SK-N-SH (cell line): ENCODE results near the gene ATP2A3. TPM values are rescaled to one million over a fixed set of nuclear protein-coding genes. Genes with fewer than 3 reads are reported as not detected.

Source experiments
- CTCF ChIA-PET: fragments of 300-600, 350-600 bp; formaldehyde crosslinking; extraction: SDS; loops from one replicate; lab custom pipeline; 2021; lab: Yijun Ruan, JAX
- POLR2A ChIA-PET: fragments of 350-600 bp; sonication (Branson Sonifier 250); formaldehyde crosslinking; extraction: SDS; loops from one replicate; lab custom pipeline; 2020; ENCODE audit warnings: antibody characterized with exemption, inconsistent platforms; lab: Yijun Ruan, JAX
- DNase-seq: peaks from one replicate; pipeline ENCODE4 v3.0.0; 2012
- H2AFZ ChIP-seq: fragments of 200-600 bp; sonication (generic); 2 replicates; pipeline ENCODE4 v1.8.1; 2016; ENCODE audit warnings: antibody characterized with exemption, mild to moderate bottlenecking, low read depth
- H3F3A ChIP-seq: fragments of 200-600 bp; sonication (generic); replicated peaks from 2 replicates; pipeline ENCODE3; 2016; ENCODE audit warnings: antibody characterized with exemption, mild to moderate bottlenecking; ENCODE audit not compliant: insufficient read depth
- H3K27ac ChIP-seq, 2 experiments: fragments of 200-500 bp in 1 of 2; fragments of 200-600 bp in 1 of 2; sonication (Bioruptor generic) in 1 of 2; sonication (generic), shearing (Covaris generic) in 1 of 2; 2 replicates each; pipeline versions ENCODE4 v1.5.1 to v1.6.1; 2014 to 2016; ENCODE audit warnings: low read depth in 2 of 2, inconsistent platforms in 1 of 2, low read length in 1 of 2, mild to moderate bottlenecking in 1 of 2, mixed read lengths in 1 of 2
- H3K27me3 ChIP-seq: fragments of 200-600 bp; sonication (generic), shearing (Covaris generic); 2 replicates; pipeline ENCODE4 v1.6.1; 2016; ENCODE audit warnings: mixed run types; ENCODE audit not compliant: insufficient read depth
- H3K36me3 ChIP-seq, 2 experiments: fragments of 200-500 bp in 1 of 2; fragments of 200-600 bp in 1 of 2; sonication (Bioruptor generic) in 1 of 2; sonication (generic) in 1 of 2; replicated peaks in 1 of 2; 2 replicates each; pipeline versions ENCODE3 to v1.5.1; 2014 to 2016; ENCODE audit warnings: low read length in 1 of 2, mild to moderate bottlenecking in 1 of 2; ENCODE audit not compliant: insufficient read depth in 2 of 2, control insufficient read depth in 1 of 2
- H3K4me1 ChIP-seq, 2 experiments: fragments of 200-500 bp in 1 of 2; fragments of 200-600 bp in 1 of 2; sonication (Bioruptor generic) in 1 of 2; sonication (generic), shearing (Covaris generic) in 1 of 2; 2 replicates each; pipeline versions ENCODE4 v1.5.1 to v1.6.1; 2014 to 2016; ENCODE audit warnings: low read depth in 1 of 2, low read length in 1 of 2, mixed run types in 1 of 2; ENCODE audit not compliant: insufficient read depth in 2 of 2, control insufficient read depth in 1 of 2
- H3K4me2 ChIP-seq: fragments of 200-600 bp; sonication (generic), shearing (Covaris generic); 2 replicates; pipeline ENCODE4 v1.6.1; 2017; ENCODE audit warnings: mixed run types
- H3K4me3 ChIP-seq, 2 experiments: fragments of 200-500 bp in 1 of 2; fragments of 200-600 bp in 1 of 2; sonication (Bioruptor generic) in 1 of 2; sonication (generic), shearing (Covaris generic) in 1 of 2; 2 replicates each; pipeline versions ENCODE4 v1.5.1 to v1.8.1; 2014 to 2016; ENCODE audit warnings: low read depth in 2 of 2, inconsistent platforms in 1 of 2, low read length in 1 of 2, mild to moderate bottlenecking in 1 of 2, mixed read lengths in 1 of 2, moderate library complexity in 1 of 2
- H3K79me2 ChIP-seq: fragments of 200-600 bp; sonication (generic); 2 replicates; pipeline ENCODE4 v1.8.1; 2017; ENCODE audit warnings: mild to moderate bottlenecking; ENCODE audit not compliant: insufficient read depth
- H3K9ac ChIP-seq: fragments of 200-600 bp; sonication (generic); 2 replicates; pipeline ENCODE4 v1.6.1; 2017; ENCODE audit warnings: mixed run types
- H3K9me2 ChIP-seq: fragments of 200-600 bp; sonication (generic); 2 replicates; pipeline ENCODE4 v1.6.1; 2017; ENCODE audit warnings: mixed run types
- H3K9me3 ChIP-seq: fragments of 200-600 bp; sonication (generic); 2 replicates; pipeline ENCODE4 v1.6.1; 2017; ENCODE audit warnings: mixed run types, mild to moderate bottlenecking, moderate library complexity
- H4K20me1 ChIP-seq: fragments of 200-600 bp; sonication (generic); 2 replicates; pipeline ENCODE4 v1.6.1; 2017; ENCODE audit warnings: mild to moderate bottlenecking, mixed run types; ENCODE audit not compliant: insufficient read depth
- EP300 ChIP-seq, 2 experiments: IDR thresholded peaks; 2 replicates each; pipeline versions ENCODE4 v1.4.0 to v1.6.1; 2012; ENCODE audit warnings: borderline replicate concordance in 1 of 2, low read depth in 1 of 2, low read length in 1 of 2
- EZH2phosphoT487 ChIP-seq: fragments of 200-600 bp; sonication (generic); IDR thresholded peaks from 2 replicates; pipeline ENCODE4 v1.6.1; 2017; ENCODE audit warnings: low read depth, mixed run types, mild to moderate bottlenecking, antibody characterized with exemption, moderate library complexity, borderline replicate concordance
- FOXJ3 ChIP-seq: sonication (generic); formaldehyde crosslinking; IDR thresholded peaks from 2 replicates; pipeline ENCODE4 v1.5.1; 2020; ENCODE audit warnings: mild to moderate bottlenecking, missing genetic modification reagents
- FOXM1 ChIP-seq: IDR thresholded peaks from 2 replicates; pipeline ENCODE4 v1.4.0; 2012; ENCODE audit warnings: low read depth, mild to moderate bottlenecking
- GABPA ChIP-seq: IDR thresholded peaks from 2 replicates; pipeline ENCODE4 v1.4.0; 2012; ENCODE audit warnings: low read depth, mild to moderate bottlenecking
- GATA2 ChIP-seq: sonication (generic); formaldehyde crosslinking; IDR thresholded peaks from 2 replicates; pipeline ENCODE4 v1.5.0; 2020; ENCODE audit warnings: mild to moderate bottlenecking, missing genetic modification reagents
- MEF2A ChIP-seq: IDR thresholded peaks from 2 replicates; pipeline ENCODE4 v1.4.0; 2012; ENCODE audit warnings: low read depth, borderline replicate concordance
- NFIC ChIP-seq: IDR thresholded peaks from 2 replicates; pipeline ENCODE4 v1.4.0; 2012; ENCODE audit warnings: borderline replicate concordance
- POLR2AphosphoS5 ChIP-seq: IDR thresholded peaks from 2 replicates; pipeline ENCODE4 v1.6.1; 2012; ENCODE audit warnings: low read depth, low read length
- RFX5 ChIP-seq: IDR thresholded peaks from 2 replicates; pipeline ENCODE4 v1.6.1; 2012; ENCODE audit warnings: mild to moderate bottlenecking, improper control_type of control experiment, low read length
- RXRA ChIP-seq: IDR thresholded peaks from 2 replicates; pipeline ENCODE4 v1.4.0; 2012; ENCODE audit warnings: low read depth, mild to moderate bottlenecking, borderline replicate concordance
- SIN3A ChIP-seq: IDR thresholded peaks from 2 replicates; pipeline ENCODE4 v1.6.1; 2012; ENCODE audit warnings: low read depth, mild to moderate bottlenecking, low read length, moderate library complexity, borderline replicate concordance
- SMC3 ChIP-seq: IDR thresholded peaks from 2 replicates; pipeline ENCODE4 v1.6.1; 2012; ENCODE audit warnings: low read depth, low read length, improper control_type of control experiment
- TAF1 ChIP-seq: IDR thresholded peaks from 2 replicates; pipeline ENCODE4 v1.6.1; 2012; ENCODE audit warnings: low read depth, mild to moderate bottlenecking, low read length, moderate library complexity, borderline replicate concordance
- TCF12 ChIP-seq: IDR thresholded peaks from 2 replicates; pipeline ENCODE4 v1.4.0; 2012
- TEAD4 ChIP-seq: IDR thresholded peaks from 2 replicates; pipeline ENCODE4 v1.4.0; 2012; ENCODE audit warnings: mild to moderate bottlenecking, borderline replicate concordance; ENCODE audit not compliant: insufficient read depth
- WGBS: methylation state at CpG from one replicate; pipeline ENCODE4 v1.1.6; 2017; ENCODE audit warnings: low lambda C conversion rate; 5-methylcytosine and 5-hydroxymethylcytosine counted together
- polyA plus RNA-seq, 3 experiments: library from polyadenylated mRNA; depleted of rRNA; stranded (reverse); fragments of >200 nt; gene quantifications; 2 replicates each; pipeline ENCODE4 v1.2.3, GENCODE V29; 2012
- TF ChIP-seq, protein P1 (sequence below): fragments of 150-350 bp; IDR thresholded peaks from 2 replicates; pipeline ENCODE4 v1.6.1; 2016; ENCODE audit warnings: mild to moderate bottlenecking, low read depth, low read length
- TF ChIP-seq, protein P2 (sequence below): IDR thresholded peaks from 2 replicates; pipeline ENCODE4; 2012
- TF ChIP-seq, protein P3 (sequence below): IDR thresholded peaks from 2 replicates; pipeline ENCODE4 v1.4.0; 2012; ENCODE audit warnings: low read depth
- TF ChIP-seq, protein P4 (sequence below): IDR thresholded peaks from 2 replicates; pipeline ENCODE4 v1.6.1; 2012; ENCODE audit warnings: mild to moderate bottlenecking, low read depth, low read length, moderate library complexity

Gene ATP2A3
- polyA plus RNA-seq, 1 of the 3 experiments (the other 2 are of a cell fraction), result 2.1 TPM

DNA sequence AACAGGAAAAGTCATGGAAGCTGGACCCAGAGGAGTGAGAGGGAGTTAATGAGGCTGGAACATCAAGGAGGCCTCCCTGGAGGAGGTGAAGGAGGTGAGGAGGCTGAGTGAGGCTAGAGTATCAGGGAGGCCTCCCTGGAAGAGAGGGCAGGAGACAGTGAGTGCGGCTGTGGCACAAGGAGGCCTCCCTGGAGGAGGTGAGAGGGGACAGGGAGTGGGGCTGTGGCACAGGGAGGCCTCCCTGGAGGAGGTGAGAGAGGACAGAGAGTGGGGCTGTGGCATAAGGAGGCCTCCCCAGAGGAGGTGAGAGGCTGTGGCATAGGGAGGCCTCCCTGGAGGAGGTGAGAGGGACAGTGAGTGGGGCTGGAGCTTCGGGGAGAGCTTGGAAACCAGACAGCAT lies 76.8 kb downstream of the ATP2A3 start:
- Histone ChIP-seq H4K20me1 (0 out of 2 replicates have a peak, but pooled peaks cover 4% of the 10 kb centered on the region), H3K9ac (no peak overlapping the region), H3K4me2 (no peak overlapping the region), H2AFZ (no peak overlapping the region)
- ChIA-PET POLR2A (no interaction called here), CTCF (interaction anchor here (1.1 kb wide), 1 partner anchor 24 kb away, joined by 3 read pairs; no protein-coding TSS in a partner anchor)
- DNase-seq, result no peak
- 82% methylated on average over 2 of the region's 2 CpGs for WGBS
- TF ChIP-seq, protein P1, sequence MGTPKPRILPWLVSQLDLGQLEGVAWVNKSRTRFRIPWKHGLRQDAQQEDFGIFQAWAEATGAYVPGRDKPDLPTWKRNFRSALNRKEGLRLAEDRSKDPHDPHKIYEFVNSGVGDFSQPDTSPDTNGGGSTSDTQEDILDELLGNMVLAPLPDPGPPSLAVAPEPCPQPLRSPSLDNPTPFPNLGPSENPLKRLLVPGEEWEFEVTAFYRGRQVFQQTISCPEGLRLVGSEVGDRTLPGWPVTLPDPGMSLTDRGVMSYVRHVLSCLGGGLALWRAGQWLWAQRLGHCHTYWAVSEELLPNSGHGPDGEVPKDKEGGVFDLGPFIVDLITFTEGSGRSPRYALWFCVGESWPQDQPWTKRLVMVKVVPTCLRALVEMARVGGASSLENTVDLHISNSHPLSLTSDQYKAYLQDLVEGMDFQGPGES, result no peak
- TF ChIP-seq FOXJ3, result no peak
- TF ChIP-seq TAF1, result no peak
- TF ChIP-seq SMC3, result no peak
- TF ChIP-seq, protein P2, sequence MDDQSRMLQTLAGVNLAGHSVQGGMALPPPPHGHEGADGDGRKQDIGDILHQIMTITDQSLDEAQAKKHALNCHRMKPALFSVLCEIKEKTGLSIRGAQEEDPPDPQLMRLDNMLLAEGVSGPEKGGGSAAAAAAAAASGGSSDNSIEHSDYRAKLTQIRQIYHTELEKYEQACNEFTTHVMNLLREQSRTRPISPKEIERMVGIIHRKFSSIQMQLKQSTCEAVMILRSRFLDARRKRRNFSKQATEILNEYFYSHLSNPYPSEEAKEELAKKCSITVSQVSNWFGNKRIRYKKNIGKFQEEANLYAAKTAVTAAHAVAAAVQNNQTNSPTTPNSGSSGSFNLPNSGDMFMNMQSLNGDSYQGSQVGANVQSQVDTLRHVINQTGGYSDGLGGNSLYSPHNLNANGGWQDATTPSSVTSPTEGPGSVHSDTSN, result no peak
- TF ChIP-seq FOXM1, result no peak
- TF ChIP-seq RFX5, result no peak
- TF ChIP-seq, all 33 proteins: peak for 0
- peaks cover 10% of the 10 kb centered on the region for H3F3A ChIP-seq
- no peaks in the 10 kb centered on the region for H3K9me2 ChIP-seq
- H3K4me3 ChIP-seq, result no peak overlapping the region
- peaks cover 9 to 34% of the 10 kb centered on the region in 2 experiments; a peak in 3 of 4 replicates for H3K4me1 ChIP-seq
- peaks cover 0 to 5% of the 10 kb centered on the region in 2 experiments for H3K36me3 ChIP-seq
- no peaks in the 10 kb centered on the region for H3K9me3 ChIP-seq
- H3K27ac ChIP-seq, result no peak overlapping the region
- H3K79me2 ChIP-seq, result peaks cover 18% of the 10 kb centered on the region; the same call in 1 of the 2 replicates
- H3K27me3 ChIP-seq, result no peaks in the 10 kb centered on the region

DNA sequence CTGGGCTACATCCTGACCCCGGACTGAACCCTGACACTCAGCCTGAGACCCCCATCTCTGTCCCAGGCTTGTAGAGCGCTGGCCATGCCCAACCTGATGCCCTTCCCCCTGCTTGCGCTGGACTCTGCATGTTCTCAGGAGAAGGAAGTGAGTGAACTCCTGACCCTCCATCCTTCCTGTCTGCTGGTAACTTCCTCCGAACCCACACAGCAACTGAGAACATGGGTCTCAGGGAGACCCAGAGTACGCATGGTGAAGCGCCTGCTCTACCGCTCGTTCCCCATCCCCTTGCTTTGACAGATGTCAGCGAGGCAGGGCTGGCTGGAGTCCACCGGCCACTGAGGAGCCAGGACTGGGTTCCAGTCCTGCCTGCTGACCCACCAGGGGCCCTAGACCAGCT lies 77.5 kb downstream of the ATP2A3 start:
- ChIA-PET CTCF (no interaction called here), POLR2A (no interaction called here)
- H3K9me3 ChIP-seq, result no peaks in the 10 kb centered on the region
- H3K79me2 ChIP-seq, result peaks cover 18% of the 10 kb centered on the region; the same call in 1 of the 2 replicates
- peaks cover 0 to 5% of the 10 kb centered on the region in 2 experiments for H3K36me3 ChIP-seq
- no peak overlapping the region for H3K4me3 ChIP-seq
- H3K4me2 ChIP-seq, result no peak overlapping the region
- 92% methylated on average over 7 of the region's 10 CpGs for WGBS
- 0 out of 2 replicates have a peak, but pooled peaks cover 4% of the 10 kb centered on the region for H4K20me1 ChIP-seq
- H3K4me1 ChIP-seq, result peaks cover 9 to 30% of the 10 kb centered on the region in 2 experiments; a peak in 3 of 4 replicates
- H3K27ac ChIP-seq, result no peak overlapping the region
- no peak overlapping the region for H3K9ac ChIP-seq
- H2AFZ ChIP-seq, result no peak overlapping the region
- no peak for DNase-seq
- peaks cover 10% of the 10 kb centered on the region for H3F3A ChIP-seq
- no peaks in the 10 kb centered on the region for H3K27me3 ChIP-seq
- no peaks in the 10 kb centered on the region for H3K9me2 ChIP-seq
- TF ChIP-seq EZH2phosphoT487 (no peak), TAF1 (no peak), EP300 (IDR thresholded peaks at IDR 0.05; ENCODE audit: borderline replicate concordance in 1 of 2, low read depth in 1 of 2, low read length in 1 of 2) (no peak), TCF12 (no peak), SIN3A (no peak), GATA2 (CRISPR knock-in tag) (no peak), FOXM1 (no peak), RXRA (no peak), GABPA (no peak), TEAD4 (no peak), FOXJ3 (no peak), POLR2AphosphoS5 (no peak), NFIC (no peak), MEF2A (no peak)
- TF ChIP-seq, protein P3, sequence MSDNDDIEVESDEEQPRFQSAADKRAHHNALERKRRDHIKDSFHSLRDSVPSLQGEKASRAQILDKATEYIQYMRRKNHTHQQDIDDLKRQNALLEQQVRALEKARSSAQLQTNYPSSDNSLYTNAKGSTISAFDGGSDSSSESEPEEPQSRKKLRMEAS, result no peak
- TF ChIP-seq, protein P4, sequence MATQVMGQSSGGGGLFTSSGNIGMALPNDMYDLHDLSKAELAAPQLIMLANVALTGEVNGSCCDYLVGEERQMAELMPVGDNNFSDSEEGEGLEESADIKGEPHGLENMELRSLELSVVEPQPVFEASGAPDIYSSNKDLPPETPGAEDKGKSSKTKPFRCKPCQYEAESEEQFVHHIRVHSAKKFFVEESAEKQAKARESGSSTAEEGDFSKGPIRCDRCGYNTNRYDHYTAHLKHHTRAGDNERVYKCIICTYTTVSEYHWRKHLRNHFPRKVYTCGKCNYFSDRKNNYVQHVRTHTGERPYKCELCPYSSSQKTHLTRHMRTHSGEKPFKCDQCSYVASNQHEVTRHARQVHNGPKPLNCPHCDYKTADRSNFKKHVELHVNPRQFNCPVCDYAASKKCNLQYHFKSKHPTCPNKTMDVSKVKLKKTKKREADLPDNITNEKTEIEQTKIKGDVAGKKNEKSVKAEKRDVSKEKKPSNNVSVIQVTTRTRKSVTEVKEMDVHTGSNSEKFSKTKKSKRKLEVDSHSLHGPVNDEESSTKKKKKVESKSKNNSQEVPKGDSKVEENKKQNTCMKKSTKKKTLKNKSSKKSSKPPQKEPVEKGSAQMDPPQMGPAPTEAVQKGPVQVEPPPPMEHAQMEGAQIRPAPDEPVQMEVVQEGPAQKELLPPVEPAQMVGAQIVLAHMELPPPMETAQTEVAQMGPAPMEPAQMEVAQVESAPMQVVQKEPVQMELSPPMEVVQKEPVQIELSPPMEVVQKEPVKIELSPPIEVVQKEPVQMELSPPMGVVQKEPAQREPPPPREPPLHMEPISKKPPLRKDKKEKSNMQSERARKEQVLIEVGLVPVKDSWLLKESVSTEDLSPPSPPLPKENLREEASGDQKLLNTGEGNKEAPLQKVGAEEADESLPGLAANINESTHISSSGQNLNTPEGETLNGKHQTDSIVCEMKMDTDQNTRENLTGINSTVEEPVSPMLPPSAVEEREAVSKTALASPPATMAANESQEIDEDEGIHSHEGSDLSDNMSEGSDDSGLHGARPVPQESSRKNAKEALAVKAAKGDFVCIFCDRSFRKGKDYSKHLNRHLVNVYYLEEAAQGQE, result no peak
